Suprapubic skin (tissue), 4 donors: Measurements from ENCODE around the gene HLF.

Experiments used
- CTCF ChIP-seq, 2 donors: fragments of 200-600 bp in 1 of 2; fragments of 450-650 bp in 1 of 2; sonication (generic) in 1 of 2; IDR thresholded peaks; one replicate each; pipeline ENCODE4 v1.5.1; 2016 to 2019; ENCODE audit warnings: antibody characterized with exemption in 2 of 2, mild to moderate bottlenecking in 1 of 2, moderate library complexity in 1 of 2
- EP300 ChIP-seq: sonication (generic); formaldehyde crosslinking; IDR thresholded peaks from one replicate; pipeline ENCODE4 v1.6.1; 2017; ENCODE audit warnings: antibody characterized with exemption
- POLR2AphosphoS5 ChIP-seq, 3 donors: sonication (generic); formaldehyde crosslinking; IDR thresholded peaks; one replicate each; pipeline ENCODE4 v1.6.1; 2017; ENCODE audit warnings: antibody characterized with exemption in 3 of 3

DNA sequence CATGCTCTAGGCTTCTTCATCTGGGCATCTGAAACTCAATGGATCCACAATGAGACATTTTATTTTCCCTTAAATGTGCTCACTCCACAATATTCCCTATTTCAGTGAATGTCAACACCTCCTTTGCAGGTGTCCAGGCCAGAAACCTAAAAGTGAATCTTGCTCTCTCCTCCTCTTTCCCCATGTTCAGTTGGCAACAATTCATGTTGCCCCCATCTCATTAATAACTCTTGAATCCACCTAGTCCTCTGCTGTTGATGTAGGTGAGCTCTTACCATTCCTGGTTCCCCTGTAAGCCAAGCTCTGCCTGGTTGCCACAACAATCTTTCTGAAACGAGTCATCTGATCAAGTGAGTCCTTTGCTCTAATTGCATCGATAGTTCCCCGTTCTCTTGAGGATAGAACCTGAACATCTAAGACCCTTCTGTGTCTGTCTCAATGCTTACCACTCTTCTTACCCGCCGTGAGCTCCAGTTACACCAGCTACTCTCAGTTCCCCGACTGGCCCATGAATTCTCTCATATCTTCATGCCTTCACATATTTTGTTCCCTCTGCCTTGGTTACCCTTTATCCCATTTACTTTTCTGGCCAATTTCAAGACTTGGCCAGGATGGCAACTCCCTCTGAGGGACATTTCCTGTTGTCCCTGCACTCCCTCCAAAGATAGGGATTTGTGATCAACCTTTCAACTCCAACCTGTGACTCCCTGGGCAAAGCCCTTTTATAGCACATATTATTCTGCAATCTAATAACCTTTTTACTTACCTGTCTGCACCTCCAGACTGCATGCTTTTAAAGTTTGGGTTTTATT lies 35.9 kb downstream of the HLF start:
- no peak for TF ChIP-seq POLR2AphosphoS5 (IDR thresholded peaks at IDR 0.05)
- no peak for TF ChIP-seq CTCF (IDR thresholded peaks at IDR 0.05)
- TF ChIP-seq EP300 = no peak
